Kidney tubule cell (primary cell): ENCODE data around the gene CHCHD6.

Source experiments
- DNase-seq: peaks from one replicate; pipeline ENCODE4 v3.0.0-alpha.2; 2018; ENCODE audit warnings: low spot score

CHCHD6 gene, protein sequence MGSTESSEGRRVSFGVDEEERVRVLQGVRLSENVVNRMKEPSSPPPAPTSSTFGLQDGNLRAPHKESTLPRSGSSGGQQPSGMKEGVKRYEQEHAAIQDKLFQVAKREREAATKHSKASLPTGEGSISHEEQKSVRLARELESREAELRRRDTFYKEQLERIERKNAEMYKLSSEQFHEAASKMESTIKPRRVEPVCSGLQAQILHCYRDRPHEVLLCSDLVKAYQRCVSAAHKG

DNA sequence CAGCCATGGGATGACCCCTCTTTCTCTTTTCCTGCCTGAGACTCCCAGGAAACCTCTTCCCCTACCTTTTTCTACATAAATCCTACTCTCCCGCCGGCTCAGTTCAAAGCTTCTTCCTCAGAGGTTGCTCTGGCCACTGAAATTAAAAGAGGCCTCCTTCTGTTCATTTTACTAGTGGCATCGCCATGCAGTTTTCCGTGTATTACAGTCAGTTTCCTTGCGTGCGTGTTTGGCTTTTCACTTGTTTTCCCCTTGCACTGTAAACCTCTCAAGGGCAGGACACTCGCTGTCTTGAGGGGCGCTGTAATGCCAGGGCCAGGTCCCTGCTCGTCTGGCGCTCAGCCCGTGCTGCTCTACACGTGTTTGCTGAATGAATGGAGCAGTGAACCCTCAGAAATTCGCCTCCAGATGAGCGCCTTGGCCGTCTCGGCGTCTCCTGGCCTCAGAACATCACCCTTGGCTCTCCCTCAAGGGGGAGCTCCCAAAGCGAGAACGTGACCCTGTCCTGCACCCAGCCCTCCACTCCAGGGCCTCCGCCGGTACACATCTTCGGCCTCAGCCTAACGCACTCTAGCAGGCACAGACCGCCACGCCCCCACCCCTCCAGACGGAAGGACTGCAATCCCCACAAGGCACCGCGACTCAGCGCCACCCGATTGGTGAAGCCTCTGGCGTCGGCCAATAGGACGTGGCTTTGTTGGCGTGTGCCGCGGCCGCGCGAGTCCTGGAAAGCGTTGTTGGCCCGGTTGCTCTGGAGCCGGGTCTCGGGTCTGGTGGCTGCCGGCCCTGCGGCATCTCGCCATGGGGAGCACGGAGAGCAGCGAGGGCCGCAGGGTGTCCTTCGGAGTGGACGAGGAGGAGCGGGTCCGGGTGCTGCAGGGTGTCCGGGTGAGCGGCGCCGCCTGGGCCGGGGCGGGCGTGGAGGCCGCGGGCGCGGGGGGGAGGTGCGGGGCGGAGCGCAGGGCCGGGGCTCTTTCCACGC is at the start of gene CHCHD6:
TSS of gene CHCHD6 (plus strand) at position 729 of the 982 bp plus-strand sequence. CDS start at position 802, 73 bp downstream.
- peak; percentile 96 for DNase-seq

DNA sequence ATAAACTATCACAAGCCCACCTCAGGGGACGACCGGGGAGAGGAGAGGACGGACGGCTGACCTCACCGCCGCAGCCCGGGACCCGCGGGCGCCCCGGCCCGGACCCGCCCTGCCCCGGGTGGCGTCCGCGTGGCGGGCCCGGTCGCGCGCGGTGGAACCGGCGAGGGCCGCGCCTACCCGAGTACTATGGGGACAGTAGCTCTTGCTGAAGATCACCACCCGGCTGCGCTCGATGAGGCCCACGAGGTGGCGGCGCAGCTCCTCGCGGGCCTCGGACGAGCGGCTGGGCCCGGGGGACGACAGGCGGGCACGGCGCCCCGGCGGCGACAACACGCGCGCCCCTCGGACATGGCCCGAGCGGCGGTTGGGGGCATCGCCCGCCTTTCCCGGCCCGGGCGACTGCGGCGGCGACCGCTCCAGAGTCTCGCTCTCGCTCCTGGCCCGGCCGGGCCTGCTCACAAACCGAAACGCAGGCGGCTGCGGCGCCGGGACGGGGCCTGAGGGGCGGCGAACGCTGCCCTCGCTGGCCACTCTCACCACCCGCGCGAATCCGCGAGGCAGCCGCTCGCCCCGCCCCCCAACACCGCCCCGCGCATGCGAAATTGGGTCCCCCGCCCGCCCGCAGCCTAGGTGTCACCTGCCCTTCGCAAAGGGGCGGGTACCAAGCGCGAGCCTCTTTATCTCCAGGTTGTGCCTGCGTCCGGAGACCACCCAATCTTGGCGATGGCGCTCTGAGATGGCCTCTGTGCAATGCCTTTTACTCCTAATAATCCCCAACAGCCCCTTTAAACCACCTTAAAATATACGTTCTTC is 49.3 kb upstream of the CHCHD6 start, which contains the start of gene TXNRD3:
TSS of gene TXNRD3 (minus strand) at position 554 of the 813 bp plus-strand sequence.
- peak; percentile 79 for DNase-seq

DNA sequence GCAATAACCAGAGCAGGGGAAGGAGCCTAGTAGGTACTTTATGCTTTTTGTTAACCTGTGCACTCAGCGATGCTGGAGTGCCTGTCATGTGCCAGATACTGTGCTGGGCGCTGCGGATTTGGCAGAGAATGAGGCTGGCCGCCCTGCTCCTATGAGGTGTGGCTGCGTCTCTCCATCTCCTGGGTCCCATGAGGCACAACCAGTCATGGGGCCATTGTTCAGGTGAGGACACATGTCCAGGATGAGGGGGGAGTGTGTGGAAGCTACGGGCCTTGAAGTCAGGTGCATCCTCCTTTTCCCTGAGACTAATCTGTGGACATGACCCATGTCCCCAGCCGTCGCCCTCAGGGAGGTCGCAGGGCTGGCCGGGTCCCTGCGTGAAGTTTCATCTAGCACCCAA is 48.2 kb upstream of the CHCHD6 start:
- DNase-seq, result no peak

DNA sequence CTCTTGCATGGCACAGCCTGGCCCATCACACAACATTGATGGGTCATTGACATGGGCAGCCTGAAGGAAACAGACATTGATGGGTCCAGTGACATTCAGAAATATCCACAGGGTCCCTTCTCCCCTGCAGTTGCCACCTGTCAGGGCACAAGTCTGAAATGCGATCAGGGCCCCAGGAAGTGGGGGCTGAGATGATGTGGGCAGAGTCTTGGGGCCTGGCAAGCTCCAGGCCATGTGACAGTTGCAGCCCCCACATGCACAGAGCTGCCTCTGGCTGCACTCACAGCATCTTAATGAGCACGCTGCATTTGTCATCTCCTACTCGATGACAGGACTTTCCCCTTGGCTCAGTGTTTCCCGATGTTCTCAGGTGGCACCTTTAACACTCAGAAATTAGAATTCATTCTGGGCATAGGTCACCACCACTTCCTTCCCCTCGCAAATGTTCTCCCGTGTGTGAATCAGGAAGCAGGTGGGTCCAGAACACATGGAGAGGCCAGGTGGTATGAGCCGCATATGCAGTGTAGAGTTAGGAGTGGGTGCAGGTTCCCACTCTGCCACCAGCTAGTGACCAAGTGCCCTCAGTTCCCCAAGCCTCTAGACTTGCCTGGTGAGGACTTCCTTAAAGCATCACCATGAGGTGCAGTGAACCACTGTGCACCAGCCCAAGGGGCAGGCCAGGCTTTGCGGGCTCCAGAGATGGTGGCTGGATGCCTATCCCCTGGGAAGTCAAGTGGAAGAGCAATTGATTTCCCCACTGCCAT is 47.5 kb upstream of the CHCHD6 start:
- DNase-seq, result no peak

DNA sequence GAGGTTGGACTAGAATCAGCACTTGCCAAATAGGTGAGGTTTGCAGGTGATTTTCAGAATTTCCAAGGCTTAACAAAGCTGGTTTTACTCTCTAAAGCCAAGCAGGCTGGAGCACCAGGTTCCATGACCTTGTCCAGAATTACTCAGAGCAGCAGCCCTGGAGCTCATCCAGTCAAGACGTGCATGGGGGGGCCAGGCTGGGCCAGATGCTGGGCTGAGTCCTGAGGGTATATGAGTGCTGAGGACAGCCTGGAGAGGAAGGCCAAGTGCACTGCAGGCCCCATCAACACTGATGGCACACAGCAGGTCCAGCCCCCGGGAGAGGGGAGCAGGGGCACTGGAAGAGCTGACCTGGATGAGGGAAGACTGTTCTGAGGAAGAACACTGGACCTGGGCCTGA is 46.1 kb upstream of the CHCHD6 start:
- DNase-seq, result no peak

DNA sequence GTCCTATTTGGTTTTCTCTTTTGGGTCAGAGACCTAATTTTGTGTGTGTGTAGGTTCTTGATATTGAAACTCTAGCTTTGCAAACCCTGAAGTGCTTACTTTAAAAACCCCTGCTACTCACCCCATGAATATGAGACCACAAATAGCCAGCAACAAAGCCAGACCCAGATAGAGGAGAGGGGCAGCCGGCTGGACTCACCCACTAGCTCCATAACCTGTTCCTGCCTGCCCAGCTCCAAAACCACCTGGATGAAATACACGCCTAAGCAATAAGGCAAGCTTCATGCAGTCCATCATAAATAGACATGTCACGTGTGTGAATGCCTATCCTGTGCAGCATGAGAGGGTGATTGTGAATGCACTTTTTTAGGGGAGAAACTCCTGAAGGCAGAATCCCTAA is 45.5 kb upstream of the CHCHD6 start:
- no peak for DNase-seq

DNA sequence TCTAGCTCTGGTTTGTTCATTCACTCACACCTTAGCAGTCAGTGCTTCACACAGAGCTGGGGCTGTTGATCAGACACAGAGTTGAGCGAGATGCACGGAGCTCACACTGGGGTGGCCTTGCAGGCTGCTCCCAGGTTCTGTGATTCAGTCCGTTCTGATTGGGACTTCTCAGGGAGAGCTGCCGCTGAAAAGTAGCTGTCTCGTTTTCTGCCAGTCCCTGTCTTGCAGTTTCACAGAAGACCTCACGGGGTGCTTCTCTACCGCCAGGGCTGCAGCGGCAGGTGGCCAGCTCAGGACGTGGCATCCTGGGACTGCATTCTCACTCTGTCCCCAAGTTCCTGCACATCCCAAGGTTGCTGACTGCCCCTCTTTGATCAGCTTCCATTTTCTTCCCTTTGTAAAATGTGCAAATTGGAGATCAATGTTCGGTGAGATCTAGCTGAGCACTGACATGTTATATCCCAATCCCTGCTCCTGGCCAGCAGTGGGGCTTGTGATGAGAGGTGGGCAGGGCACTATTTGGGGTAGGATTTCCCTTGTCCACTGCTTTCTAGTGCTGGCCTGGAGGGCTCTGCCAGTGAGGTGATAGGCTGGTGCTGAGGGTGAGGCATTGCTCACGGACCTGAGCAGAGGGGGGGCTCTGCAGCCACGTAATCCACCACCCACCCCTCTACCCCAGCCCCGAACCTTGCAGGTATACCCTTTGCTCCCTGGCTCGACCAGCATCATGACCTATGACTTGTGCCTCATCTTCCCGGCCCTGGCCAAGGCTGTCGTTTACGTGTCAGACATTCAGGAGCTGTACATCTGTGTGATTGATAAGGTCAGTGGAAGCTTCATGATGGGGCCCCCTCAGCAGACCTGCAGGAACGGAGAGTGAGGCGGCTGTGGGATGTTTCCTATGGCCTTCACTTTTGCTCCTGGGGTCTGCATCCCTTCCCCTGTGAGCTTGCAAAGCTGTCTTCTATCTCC is 43.8 kb upstream of the CHCHD6 start:
- DNase-seq, result peak; percentile 17

DNA sequence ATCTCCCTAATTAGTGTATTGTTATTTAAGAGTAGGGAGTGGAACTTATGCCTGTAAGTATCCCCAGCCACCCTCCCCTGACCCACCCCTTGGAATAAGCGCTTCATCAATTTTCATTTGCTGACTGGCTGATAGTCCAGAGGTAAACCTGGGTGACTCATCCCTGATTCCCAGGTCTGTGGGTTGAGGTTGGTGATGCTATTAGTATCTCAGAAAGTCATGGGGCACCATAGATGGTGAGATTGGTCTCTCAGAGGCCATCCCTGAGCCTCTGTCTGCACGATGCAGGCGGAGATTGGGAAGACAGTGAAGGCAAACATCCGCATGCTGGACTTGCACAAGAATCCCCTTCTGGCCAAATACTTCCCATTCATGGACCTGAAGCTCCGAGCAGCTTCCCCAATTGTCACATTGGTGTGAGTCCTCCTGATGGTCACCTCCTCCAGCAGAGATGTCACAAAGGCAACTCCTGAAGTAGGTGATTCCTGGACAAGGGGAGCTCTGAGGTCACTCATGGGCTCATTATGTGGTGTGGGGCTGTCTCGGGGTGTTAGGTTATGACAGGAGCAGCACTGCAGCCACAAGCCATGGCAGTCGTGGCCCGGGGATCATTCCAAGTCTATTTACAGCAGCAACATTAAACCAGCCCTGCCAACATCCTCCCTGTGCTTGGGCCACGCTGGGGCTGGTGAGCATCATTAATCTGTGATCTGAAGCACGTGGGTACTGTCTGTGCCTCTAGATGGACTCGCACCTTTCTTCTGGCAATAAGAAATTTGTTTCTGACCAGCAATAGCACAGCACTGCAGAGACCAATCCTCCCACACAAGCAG is 42.3 kb upstream of the CHCHD6 start:
- DNase-seq, result peak; percentile 10

DNA sequence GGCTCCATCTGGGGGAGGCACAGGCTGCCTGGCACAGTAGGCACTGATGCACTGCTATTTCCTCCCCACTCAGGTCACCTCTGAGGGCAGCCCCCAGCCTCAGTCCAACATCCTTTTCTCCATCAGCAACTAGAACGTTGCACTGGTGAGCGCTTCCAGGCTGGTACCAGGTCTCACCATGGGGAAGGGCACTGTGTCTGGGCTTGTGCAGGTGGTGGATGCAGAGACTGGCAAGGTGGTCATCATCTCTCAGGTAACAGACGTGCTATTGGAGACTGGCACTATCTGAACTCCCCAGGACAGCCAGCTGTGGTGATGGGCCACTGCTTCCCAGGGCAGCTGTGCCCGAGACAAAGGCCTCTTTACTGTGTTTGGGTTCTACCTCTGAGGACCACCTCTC is 40.8 kb upstream of the CHCHD6 start:
- DNase-seq, result no peak

DNA sequence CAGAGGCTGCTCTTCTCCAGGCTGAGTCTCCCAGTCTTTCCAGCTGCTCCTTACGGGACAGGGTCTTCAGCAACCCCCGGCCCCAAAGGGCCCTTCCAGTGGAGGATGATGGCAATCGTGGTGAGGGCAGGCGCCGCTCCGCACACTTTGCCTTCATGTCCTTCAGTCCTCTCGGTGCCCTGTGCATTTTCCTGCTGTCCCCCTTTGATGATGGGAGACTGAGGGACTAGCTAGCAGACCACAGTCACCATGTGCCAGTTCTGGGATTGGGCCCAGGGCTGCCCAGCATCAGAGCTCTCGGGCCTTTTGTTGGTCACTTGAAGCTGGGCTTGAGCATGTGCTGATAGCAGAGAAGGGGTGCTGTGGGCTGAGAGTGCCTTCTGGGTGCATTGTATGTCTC is 40.3 kb upstream of the CHCHD6 start:
- no peak for DNase-seq

DNA sequence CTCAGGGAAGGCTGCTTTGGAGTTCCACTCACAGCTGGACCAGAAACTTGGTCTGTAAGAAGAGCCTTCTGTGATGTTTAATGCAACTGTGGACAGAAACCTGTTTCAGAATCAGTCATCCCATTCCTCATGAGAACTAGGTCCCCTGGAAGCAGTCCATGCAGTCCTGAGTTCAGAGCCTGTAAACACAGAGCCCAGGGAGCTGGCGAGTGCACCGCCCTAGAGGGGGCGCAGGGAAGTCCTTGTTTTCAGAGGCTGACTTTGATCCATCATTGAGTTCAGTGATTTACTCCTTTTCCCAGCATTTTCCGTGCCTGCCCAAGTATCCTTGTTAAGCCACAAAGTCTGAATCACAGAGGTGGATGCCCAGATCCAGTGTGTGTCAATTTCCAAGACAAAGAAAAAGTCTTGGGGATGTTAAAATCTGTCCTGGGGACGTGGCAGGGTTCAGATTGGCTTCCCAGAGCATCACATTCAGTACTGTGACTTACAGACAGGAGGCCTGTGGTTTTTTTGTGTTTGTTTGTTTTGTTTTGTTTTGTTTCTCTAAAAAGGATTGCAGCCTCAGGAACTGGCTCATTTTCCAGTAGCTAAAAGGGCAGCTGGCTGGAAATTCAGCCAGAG is 39.3 kb upstream of the CHCHD6 start:
- no peak for DNase-seq

DNA sequence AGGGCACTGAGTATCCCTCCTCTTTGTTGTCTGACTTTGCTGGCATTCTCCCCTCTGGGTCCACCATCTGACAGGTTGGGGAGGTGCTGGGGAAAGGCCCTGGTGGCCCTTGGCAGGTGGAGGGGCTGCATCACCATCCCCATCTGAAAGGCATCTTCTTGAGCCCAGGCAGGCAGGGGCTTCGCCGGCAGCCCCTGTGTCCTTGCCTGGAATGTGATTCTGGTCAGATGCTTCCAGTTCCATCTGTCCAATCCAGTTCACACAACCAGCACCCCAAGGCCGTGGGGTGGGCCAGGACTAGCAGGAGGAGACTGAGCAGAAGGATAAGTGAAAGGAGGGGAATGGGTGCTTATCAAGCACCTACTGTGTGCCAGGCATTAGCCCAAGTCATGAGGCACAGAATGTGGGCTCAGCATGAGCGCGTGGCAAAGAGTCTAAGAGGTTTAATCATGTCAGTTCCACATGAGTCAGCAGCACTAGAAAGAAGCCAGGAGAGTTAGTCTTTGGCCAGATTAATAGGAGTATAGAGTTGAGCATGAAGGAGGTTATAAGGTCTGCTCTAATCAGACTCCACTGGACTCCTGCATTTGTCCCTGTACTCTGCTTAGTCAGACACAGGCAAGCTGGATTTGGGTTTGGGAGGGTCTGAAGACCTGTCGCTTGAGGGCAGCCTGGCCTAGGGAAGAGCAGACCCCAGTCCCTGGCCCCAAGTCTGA is 38.7 kb upstream of the CHCHD6 start:
- no peak for DNase-seq

DNA sequence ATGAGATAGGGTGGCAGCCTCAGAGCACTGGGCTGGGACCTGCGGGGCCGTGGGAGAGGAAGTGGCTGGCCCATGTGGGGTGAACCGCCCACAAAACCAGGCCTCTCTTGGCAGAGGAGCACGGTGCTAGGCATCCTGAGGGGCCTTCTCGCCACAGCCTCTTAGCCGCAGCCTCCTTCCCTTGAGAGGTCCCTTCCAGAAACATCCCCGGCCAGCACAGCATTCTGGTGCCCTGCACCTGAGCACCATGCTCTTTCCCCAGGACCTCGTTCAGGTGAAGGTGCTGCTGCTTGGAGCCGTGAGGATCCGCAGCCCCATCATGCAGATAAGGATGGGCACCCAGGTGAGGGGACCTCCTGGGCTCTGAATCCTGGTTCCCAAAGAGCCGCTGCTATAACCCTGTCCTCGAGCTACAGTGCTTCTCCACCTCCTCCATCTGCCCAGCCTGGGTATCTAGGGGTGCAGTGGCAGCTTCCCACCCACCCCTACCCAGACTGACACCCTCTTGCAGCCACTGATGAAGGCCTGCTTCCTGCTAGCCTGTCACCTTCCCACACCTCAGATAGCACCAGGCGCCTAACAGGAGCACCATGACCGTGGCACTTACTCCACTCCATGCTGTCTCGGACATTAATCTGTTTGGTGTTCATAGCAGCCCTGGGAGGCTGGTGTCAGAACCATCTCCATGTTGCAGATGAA is 37.9 kb upstream of the CHCHD6 start:
- no peak for DNase-seq

DNA sequence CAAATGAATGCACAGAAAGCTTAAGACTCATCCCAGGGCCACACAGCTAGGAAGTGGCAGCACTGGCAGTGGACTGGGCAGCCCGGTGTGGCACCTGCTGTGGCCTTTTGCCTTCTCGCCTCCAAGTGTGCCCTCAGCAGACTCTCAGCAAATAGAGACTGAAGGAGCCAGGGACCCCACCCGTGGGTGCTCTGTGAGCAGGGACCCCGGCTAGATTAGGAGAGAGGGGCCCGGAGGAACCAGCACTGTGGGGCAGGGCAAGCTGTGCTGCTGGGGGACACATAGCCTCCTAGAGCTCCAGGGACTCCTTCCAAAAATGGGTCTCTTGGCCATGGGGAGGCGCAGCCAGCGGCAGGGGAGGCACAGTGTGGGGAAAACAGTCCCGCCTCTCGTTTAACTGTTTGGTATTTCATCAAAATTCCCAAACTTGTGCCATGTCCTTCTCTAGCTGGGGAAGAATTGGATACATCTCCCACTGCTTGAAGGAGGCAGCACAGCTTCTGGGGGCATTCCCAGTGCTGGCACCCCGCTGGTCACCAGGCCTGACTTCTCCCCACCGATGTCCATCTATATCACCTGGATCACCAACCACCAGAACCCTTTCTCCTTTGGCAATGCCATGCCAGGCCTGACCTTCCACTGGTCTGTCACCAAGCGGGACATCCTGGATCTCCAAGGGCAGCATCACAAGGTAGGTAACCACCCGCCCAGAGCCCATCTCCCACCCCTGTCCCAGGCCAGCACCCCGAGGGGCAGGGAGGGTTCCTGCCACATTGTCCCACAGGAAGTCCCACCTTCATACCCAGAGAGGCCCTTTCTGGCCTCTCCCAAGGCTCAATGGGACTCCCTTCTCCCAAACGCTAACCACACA is 37.1 kb upstream of the CHCHD6 start:
- DNase-seq, result no peak

DNA sequence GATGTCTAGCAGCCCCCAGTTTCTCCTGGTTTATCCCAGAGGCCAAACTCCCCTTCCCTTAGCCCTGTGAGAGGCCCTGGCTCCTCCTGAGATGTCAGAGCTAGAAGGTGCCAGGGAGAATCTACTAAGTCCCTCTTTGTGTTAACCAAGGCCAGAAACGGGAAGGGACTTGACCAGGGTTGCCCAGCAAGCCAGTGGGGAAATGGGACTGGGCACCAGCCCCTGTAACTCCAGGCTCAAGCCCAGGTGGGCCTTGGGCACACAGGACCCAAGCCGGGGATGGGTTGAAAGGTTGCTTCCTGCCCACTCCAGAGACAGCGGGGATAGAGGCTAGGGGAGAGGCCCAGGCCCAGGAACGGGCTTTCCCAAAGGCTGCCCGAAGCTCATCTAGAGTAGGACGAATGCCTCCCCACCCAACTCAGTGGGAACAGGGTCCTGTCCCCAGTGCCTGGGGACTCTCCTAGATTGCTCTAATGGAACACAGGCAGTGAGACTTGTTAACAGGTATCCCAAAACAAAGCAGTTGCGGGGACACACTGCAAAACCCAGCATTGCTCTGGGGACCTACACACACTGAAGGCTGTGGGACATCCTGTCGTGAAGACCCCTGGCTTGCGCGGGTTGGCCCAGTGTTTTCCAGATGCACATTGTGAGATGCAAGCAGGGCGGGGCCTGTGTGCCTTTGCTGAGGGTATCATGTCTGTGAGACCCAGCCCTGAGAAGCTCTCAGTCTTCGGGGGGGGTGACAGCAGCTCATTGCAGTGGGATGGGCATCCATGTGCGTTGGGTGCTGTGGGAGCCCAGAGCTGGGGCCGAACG is 36.2 kb upstream of the CHCHD6 start:
- no peak for DNase-seq
